GM18868 (cell line): ENCODE data around the gene IPMK.
"Not testable (repeated sequence)": the region's sequence is repeated elsewhere in the genome, so short reads cannot be mapped to it uniquely, and the experiment has no call there.

Source experiments
- ATAC-seq: cut with Tn5 transposase; IDR thresholded peaks from one replicate; pipeline ENCODE4 v1.9.1; 2021; ENCODE audit warnings: mild to moderate bottlenecking, moderate library complexity; ENCODE audit not compliant: unreplicated experiment

Gene IPMK

GRCh38 chr10:58229856-58230255 is 37.8 kb downstream of the IPMK start:
- ATAC-seq = not testable (repeated sequence)

GRCh38 chr10:58225654-58226053 is 42.0 kb downstream of the IPMK start:
- no peak for ATAC-seq

- no peak for ATAC-seq
These were observed 46.8 kb downstream of the IPMK start for GRCh38 chr10:58220769-58221451.

- ATAC-seq = no peak
These were observed 47.8 kb downstream of the IPMK start for GRCh38 chr10:58219875-58220274.

- no peak for ATAC-seq
These were observed 50.1 kb downstream of the IPMK start for GRCh38 chr10:58217612-58218011.

GRCh38 chr10:58212622-58213021 is 55.1 kb downstream of the IPMK start:
- ATAC-seq = no peak

- ATAC-seq = no peak
These were observed 57.5 kb downstream of the IPMK start for GRCh38 chr10:58210160-58210559.

GRCh38 chr10:58209669-58210068 is 58.0 kb downstream of the IPMK start:
- no peak for ATAC-seq

- ATAC-seq = no peak
These were observed 61.4 kb downstream of the IPMK start for GRCh38 chr10:58206251-58206650.

GRCh38 chr10:58201704-58202103 is 66.0 kb downstream of the IPMK start:
- peak; percentile 71 for ATAC-seq

GRCh38 chr10:58189269-58189668 is 78.4 kb downstream of the IPMK start:
- no peak for ATAC-seq

- no peak for ATAC-seq
These were observed 83.5 kb downstream of the IPMK start for GRCh38 chr10:58184120-58184670.

- no peak for ATAC-seq
These were observed 87.0 kb downstream of the IPMK start for GRCh38 chr10:58180666-58181065.

GRCh38 chr10:58179238-58179637 is 88.5 kb downstream of the IPMK start:
- ATAC-seq = no peak

GRCh38 chr10:58178811-58179210 is 88.9 kb downstream of the IPMK start:
- no peak for ATAC-seq

- ATAC-seq = peak; percentile 75
These were observed 90.2 kb downstream of the IPMK start for GRCh38 chr10:58177362-58177947.

GRCh38 chr10:58175990-58176900 is 91.4 kb downstream of the IPMK start:
- ATAC-seq = no peak

- no peak for ATAC-seq
These were observed 92.9 kb downstream of the IPMK start for GRCh38 chr10:58174831-58175230.

GRCh38 chr10:58173391-58173790 is 94.3 kb downstream of the IPMK start:
- ATAC-seq = no peak

GRCh38 chr10:58171146-58171545 is 96.5 kb downstream of the IPMK start:
- no peak for ATAC-seq

- peak; percentile 44 for ATAC-seq
These were observed 103.2 kb downstream of the IPMK start for GRCh38 chr10:58164517-58164916.
